ENCODE data around the gene FGFR2. TPM values are rescaled to one million over a fixed set of nuclear protein-coding genes. Genes with fewer than 3 reads are reported as not detected.

Gene FGFR2
- 1.4 TPM for total RNA-seq
- long read RNA-seq, result 0 reads

DNA sequence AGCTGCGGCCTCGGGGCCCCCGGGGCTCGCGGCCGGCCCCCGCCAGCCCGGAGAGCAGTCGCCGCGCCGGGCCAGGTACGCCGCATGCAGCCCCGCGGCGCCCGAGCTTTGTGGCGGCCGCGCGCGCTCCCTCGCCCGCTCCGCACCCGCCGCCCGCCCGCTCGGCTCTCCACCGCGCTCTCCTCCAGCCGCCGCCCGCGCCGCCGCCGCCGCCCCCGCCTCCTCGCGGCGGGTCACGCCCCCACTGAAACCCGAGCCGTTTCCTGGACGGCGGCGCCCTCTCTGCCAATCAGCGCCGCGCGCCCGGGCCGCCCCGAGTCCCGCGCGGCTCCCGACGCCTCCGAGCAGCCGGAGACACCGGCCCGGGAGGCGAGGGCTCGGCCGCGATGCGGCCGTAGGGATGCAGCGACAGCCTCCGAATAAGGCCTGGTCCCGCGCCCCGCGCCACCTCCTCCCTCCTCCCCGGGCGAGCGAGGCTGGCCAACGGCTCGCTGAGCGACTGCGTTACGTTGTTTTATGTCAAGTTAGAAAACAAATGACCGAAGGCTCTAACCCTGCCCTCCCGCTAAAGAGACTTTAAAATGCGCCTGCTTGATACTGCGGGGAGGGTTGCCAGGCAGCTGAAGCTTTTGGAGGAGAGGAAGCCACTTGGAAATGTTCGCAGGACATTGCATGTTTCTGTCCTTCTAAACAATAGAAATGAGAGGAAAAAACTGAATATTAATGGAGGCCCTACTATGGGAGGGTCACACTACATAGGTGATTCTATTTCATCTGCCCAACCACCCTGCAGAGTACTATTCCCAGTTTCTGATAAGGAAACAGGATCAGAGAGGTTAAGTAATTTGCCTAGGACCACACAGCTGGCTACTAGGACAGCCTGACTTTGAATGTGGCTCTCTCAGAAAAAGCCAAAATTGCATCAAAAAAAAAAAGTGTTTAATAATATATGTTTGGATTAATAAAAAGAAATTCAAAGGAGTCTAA, at the start of gene FGFR2:
FGFR2 (minus strand) TSS at position 182 of the 987 bp plus-strand sequence. CDS start 4,627 bp downstream, outside the sequence.
- peak; percentile 92 for DNase-seq (ENCODE audit: low spot score)

DNA sequence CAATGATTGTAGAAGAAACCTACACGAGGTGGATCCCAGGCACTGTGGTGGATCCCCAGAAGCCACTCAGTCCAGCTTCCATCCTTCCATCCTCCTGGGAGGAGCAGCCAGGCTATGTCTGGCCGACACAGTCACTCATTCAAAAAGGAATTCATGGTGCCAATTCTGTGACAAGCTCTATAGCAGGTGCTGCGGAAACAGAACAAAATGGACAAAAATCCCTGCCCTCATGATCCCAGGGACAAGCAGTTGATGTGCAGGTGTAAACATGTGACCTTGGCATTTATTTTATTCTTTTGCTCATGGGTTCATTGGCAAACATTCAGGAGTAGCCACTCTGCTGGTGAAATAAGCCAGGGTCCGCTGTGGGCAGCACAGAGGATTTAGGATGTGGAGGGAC, 49.2 kb upstream of the FGFR2 start:
- DNase-seq (ENCODE audit: low spot score), result peak; percentile 39

DNA sequence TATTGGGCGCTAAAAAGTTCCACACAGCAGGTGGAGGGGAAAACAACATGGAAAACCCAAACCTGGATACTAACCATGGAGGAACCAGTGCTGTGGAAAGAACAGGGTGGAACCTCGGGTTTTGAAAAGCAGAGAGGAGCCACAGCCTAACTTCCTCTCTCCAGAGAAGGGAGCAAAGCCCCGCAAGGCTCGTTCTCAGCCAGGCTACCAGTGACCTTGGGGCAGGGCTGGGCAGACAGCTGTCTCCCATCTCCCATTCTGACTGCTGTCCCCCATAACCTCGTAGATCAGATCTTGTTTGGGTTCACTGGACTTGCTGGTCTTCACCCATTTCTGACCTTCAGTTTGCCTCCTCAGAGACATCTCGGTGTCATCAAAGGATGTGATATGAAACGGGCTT, 47.5 kb upstream of the FGFR2 start:
- DNase-seq (ENCODE audit: low spot score), result peak; percentile 85

DNA sequence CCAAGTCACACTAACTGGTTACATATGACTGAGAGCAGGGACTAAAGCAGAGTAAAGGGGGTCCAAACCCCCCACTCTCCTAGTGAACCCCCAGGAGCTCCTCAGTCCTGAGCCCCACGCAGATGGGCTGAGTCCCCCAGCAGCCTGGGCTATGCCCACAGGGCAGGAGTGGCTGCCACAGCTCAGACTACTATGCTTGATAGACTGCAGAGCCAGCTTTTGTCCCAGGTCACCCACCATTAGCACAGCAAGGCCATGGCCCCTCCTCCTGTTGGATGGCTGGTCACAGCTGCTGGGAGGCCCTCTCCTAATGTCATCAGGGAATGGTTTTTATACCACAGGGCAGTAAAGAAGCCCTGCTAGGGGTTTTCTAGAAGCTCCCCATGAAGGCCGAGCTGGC, 46.3 kb upstream of the FGFR2 start:
- DNase-seq (ENCODE audit: low spot score), result peak; percentile 72

DNA sequence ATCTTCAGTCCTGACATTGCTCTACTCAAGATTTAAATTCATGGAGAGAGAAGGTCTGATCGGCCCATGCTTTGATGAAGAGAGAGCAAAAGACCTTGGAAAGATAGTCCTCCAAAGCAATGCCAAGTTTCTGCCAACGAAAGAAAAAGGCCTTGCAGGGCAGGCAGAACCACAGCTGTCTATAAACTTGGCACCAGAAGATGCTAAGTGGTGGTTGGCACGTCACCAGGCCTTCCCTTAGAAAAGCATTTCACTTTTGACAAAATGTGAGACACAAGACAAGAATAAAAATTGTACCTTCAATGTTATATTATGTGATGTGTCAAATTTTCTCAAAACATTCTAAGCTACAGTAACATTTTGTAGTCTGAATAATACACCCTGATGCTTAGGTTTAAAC, 42.0 kb upstream of the FGFR2 start:
- peak; percentile 12 for DNase-seq (ENCODE audit: low spot score)

DNA sequence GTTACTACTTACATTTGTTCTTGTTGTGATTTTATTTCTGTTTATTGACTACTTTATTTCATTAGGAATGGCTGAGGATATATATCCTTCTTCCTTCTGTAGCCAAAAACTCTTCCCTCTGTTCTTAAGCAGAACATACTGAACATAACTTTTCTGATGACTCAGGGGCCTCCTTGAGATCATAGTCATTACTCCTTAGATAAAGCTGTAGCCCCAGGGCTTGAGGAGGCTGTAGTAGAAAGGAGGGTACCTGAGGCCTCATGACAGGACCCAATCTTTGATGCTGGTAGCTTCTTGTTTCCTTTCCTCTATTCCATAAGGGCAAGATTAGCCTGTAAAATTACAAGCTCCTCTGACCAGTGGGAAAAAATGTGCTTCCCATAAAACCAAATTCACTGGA, 41.2 kb upstream of the FGFR2 start:
- DNase-seq (ENCODE audit: low spot score), result no peak

DNA sequence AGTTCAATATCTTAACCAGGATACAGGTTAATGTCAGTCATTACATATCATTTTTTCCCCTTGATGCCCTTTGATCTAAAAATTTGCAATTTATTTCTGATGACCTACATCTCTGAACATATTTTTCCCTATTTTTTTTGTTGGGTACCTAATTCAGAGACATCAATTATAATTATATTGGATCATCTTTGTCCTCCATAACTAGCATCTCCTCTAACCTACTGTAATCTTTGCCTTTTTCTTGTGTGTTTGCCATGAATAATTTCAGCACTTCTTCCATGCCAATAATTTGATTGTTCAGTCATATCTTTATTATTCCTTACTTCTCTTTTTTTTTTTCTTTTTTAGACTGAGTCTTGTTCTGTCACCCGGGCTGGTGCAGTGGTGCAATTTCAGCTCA, 39.2 kb upstream of the FGFR2 start:
- no peak for DNase-seq (ENCODE audit: low spot score)

DNA sequence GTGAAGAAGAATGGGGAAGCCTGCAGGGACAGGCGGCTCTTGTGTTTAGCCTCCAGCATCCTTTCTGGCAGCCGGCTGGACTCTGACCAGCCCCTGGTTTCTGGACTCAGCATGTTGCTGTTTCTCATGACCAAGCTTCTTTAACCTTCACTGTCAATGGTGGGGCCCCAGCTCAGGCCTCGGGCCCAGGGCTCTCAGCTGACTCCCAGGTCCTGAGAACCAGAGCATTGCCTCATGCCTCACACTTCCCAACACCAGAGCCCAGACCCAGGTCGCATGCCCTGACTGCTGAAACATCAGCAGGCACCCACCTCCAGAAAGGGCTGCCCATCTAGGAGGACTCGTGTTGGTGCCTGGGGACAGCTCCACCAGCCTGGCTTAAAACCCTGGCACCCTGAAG, 34.8 kb upstream of the FGFR2 start:
- DNase-seq (ENCODE audit: low spot score), result peak; percentile 82

DNA sequence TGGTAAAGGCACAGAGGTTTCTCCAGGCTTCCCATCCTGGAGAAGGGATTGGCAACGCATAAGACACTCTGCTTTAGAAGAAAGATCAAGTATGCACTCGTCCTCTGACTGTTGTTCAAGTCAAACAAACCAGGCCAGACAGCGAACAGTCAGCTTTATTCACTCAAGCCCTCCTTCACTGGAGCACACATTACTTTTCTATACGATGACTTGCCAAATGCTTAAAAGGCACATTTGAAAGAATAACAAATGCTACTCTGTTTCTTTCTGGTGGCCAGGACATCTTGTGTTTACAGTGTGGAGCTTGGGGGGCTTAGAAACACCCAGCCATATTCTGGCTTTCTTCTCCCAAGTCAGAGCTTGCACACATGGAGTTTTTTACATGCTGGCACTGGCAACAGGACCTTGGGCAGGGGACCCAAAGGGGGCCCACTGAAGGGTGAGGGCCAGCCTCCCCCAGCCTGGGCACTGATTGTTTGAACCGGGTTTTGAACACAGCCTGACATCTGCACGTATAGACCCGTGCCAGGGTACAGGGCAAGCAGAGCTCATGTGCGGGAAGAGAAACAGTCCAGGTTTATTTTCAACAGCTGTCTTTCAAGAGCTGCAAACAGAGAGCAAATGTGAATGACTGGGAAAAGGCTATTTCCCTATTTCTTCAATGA, 33.3 kb upstream of the FGFR2 start:
- peak; percentile 59 for DNase-seq (ENCODE audit: low spot score)

DNA sequence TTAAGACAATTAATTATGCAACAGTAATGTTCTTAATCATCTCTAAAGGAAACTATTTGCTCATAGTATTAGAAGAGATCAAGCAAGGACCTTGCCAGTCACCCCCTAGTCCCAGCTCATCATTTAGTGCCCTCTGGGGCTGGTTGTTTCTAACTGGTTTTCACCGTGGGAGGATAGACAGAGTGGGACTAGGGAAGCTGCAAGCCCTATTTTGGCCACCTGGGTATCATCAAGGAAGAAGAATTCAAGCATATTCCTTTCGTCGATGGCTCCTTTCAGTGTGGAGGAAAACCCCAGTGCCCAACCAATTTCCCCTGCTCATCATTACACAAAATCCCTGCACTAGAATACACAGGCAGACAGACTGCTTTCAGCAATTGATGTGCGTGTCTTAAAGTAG, 30.6 kb upstream of the FGFR2 start:
- DNase-seq (ENCODE audit: low spot score), result peak; percentile 3

DNA sequence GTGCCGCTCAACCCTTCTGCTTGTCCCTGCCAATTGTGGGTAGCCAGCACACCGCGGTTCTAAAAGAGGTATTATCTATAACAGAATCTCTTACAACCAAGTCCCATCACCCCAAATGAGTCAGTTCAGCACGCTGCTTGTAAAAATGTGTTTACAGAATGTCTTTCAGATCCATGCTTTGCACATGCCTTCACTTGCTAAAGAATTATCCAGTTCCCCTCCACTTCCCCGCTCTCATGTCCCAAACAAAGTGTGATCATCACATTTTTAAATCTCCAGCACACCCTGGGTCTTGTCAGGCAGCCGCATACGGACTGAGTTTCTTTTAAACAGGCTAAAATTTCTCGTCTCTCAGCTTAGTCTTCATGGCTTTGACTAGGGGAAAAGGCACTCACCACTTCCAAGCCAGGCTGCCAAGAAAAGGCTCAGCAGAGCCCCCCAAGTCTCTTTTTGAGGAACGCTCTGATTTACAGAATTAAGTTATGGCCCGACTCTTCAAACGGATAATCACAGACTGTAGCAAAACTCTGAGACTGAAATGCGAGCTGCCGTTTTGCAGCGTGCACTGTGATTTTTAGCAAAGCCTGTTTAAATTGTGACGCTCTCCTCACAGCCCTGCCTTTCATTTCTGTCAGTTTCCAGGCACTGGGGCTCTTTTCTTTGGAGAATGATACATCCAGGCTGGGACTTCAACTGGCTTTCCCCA, 29.8 kb upstream of the FGFR2 start:
- DNase-seq (ENCODE audit: low spot score), result peak; percentile 45

DNA sequence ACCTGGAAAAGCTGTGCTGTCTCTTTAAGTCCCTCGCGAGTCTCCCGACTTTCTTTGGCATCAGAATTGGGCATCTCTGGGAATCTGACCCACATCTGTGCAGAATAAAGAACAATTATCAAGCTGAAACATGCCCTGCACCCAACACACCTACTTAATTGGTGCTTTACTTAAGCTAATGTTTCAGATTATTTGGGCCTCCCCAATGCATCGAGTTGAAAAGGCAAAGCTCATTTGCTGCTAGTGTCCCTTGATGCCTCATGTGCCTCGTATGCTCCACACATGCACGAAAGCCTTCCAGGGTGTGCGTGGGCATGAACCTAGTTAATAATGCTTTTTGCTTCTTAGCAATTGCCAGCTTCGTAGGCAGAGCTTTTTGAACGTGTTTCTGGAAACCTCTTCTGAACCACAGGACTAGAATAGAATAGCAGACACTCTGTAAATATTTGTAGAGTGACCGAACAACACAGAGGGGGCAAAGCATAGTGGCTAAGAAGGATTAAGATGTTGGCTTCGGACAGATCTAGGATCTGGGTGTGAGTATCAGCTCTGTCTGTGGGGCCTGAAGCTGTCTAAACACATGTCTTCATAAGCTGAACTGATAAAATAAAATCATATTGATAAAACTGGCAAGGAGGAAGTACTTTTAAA, 26.7 kb upstream of the FGFR2 start:
- DNase-seq (ENCODE audit: low spot score), result no peak

DNA sequence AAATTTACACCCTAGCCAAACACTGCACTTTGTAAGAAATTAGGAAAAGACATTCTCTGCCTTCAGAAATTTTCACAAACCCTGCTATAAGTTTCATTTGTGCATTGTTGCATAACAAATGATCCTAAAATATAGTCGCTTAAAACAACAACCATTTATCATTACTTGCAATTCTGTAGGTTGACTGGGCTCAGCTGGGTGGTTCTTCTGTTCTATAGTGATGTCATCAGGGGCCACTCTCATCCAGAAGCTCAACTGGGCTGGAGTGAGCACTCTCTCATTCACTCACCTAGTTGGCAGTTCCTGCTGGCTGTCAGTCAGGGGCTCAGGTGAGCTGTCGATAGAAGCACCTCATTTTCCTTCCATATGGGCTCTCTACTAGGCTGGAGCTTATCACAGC, 20.7 kb upstream of the FGFR2 start:
- DNase-seq (ENCODE audit: low spot score), result no peak

DNA sequence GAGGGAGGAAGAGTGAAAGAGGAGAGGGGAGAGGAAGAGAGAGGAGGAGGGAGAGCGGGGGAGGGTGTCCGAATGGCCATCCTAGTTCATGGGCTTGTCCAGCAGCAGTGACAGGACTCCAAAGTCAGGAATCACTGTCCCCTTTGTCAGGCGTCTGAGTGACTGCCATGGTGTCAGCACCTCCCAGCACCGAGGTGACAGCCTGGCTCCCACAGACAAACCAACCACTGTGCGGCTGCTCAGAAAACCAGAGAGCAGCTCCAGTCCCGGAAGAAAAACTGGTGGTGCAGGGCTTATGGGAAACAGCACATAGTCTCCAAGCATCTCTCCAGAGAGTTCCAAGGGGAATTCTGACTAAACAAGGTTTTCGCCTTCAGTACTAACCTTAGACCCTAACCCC, 18.9 kb upstream of the FGFR2 start:
- no peak for DNase-seq (ENCODE audit: low spot score)

DNA sequence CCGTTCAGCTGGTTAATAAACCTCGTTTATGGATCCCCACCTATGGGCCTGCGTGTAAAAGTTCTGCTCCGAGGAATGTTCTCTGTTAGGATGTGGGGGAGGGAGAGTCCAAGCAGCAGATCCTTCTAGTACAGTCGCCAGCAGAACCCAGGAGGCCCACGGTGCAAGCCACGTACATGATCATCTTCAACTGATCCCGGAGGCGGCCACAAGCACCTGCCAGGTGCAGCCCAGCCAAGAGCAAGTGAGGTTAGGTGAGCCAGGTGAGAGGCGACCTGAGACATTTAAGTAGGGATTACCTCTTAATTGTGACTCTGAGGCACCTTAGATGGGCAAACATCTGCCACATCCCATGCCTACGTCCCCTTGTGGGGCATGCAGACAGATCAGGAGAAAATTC, 18.0 kb upstream of the FGFR2 start:
- DNase-seq (ENCODE audit: low spot score), result no peak

DNA sequence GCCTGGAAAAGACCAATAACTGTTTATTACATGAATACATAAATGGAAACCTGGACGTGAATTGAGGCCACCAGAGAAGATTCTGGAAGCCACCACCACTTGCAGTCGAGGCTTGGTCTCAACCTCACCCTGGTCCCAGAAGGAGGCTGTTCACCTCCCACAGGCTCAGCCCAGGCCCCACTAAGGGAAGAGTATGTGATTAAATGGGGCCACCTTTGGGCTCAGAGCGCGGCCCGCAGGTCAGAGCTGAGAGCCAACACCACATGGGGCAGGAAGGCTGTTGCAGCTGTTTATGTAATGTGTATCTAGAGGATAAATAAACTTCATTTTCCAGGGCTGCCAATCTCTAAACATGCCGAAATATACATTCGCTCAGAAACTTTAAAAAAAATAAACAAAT, 17.6 kb upstream of the FGFR2 start:
- DNase-seq (ENCODE audit: low spot score), result no peak

DNA sequence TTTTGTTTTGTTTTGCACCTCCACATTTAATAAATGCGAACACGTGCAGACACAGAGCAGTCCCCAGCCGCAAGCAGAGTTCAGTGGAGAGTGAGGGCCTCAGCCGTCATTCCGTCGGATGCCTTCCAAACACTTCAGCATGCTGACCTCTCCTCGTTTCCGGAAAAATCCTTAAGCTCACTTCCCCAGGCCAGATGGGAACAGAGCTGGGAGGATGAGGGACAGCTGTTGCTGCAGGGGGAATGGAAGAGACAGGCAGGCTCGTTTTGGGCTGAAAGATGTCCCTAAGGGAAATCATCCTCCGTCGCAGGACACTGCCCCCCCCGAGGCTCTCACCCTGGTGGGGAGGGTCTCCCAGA, 17.2 kb upstream of the FGFR2 start:
- no peak for DNase-seq (ENCODE audit: low spot score)

DNA sequence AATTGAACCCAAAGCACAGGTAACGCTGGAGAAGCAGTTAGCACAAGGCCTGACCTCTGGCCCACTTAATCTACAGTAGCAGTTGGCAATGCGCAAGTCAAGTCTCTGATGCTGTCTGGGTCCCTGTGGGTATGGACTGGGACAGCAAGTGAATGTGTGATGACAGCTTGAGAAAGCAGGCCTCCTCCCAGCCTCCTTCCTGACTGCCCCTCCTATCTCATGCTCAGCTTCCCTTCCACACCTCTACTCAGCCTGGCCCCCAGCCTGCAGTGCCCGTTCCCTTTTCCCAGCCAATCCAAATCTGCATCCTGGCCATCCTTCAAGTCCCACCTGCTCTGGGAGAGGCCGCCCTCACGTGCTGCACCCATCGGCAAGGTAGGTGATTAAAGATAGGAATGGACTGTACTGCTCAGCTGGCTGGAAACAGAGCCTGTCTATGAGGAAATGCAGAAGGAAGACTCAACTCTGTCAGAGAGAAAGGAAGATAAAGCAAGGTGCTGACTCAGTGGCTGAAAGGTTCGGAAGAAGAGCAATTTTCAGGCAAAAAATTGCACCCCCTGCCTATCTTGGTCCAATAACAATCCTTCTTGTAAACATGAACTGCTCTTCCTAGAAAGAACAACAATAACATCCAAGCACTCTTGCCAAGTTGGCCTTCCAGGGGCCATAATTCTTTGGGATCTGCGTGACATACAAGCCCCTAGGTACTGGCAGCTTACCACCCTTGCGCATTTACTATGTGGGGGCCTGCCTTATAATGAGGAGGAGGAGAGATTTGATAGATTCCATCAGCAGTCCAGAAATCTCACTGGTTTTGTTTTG, 16.6 kb upstream of the FGFR2 start:
- DNase-seq (ENCODE audit: low spot score), result no peak

DNA sequence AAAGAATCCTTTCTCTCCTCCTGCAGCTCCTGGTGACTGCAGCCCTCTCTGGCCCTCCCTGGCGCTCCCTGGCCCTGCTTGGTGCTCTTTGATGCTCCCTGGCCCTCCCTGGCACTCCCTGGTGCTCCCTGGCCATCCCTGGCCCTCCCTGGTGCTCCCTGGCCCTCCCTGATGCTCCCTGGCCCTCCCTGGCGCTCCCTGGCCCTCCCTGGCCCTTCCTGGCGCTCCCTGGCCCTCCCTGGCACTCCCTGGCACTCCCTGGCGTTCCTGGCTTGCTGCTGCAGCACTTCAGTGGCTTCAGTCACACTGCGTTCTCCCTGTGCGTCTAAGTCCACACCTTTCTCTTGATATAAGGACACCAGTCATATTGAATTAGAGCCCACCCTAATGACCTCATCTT, 15.2 kb upstream of the FGFR2 start:
- DNase-seq (ENCODE audit: low spot score), result peak; percentile 65

DNA sequence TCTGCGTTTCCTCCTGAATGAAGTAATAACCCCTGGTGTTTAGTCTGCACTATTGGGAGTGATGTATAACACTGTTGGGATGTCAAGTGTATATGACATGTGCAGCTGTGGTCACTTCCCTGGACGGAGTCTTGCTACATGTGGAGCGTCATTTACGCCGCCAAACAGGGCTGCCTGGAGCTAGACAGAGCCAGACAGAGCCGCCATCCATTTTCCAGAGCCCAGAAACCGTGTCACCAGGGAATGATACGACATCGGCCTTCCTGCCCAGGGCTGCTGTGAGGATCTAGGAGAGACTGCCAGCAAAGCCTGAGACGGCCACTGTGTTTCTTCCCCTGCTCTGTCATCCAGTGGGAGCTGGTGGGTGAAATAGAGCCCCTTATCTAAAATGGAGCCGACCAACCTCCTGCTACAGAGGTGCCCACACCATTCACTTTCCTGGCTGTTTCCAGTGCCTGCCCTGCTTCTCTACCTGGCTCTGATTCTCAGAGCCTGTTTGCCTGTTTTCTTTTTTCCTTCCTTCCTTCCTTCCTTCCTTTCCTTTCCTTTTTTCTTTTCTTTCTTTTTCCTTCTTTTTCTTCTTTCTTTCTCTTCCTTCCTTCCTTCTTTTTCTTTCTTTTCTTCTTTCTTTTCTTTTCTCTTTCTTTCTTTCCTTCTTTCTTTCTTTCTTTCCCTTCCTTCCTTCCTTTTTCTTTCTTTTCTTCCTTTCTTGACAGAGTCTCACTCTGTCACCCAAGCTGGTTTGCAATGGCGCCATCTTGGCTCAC, 13.3 kb upstream of the FGFR2 start:
- DNase-seq (ENCODE audit: low spot score), result peak; percentile 64

Data from mesenteric fat pad (tissue), 1 donor.